ENCODE results near the gene KIF1A.

Gene KIF1A

DNA sequence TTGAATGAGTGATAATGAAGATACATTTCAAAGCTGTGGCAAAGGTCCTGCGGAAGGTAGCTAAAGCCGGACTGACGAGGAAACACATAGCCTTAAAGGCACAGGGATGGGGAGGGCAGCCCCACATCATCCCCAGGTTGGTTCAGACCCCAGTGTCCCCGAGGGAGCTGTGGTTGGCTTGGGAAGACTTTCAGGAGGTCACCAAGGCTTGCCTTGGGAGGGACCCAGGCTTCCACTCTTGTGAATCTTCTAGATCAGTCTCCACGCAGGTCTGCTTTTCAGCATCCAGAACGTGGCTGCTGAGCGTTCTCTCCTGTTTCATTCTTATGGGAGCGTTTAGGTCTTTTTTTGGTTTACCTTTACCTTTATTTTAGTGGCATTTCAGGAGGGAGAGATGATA is 16.8 kb downstream of the KIF1A start:
- DNase-seq (ENCODE audit: low spot score): no peak

DNA sequence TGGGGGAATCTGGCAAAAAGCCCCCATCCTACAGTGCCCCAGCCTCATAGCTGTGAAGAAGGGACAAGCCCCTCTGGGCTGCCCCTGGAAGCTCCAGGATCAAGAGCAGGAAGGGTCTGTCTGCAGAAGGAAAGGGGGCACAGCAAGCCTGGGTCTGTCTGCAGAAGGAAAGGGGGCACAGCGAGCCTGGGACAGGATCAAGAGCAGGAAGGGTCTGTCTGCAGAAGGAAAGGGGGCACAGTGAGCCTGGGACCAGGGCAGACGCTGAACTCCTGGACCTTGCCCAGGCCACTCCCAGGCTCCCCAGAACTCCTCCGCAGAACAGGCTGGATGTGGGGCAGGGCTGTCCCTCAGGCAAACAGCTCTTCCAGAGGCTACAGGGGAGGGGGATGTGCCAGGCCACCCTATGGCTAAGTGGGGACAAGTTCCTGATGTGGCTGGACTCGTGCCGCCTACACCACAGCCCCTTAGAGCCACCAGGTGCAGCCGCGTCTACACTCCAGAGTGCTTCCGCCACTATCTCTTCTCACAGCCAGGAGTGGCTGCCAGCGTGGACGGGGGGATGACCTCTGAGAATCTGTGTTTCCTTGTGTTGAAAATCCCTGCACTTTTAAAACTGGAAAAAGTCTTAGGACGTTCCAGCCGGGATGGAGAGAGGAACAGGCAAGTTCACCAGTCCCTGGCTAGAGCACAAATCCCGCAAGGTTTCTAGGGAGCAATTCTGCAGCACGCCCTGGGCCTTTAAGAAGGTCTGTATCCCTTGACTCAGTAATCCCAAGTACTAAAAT is 20.8 kb downstream of the KIF1A start:
- no peak for DNase-seq (ENCODE audit: low spot score)

DNA sequence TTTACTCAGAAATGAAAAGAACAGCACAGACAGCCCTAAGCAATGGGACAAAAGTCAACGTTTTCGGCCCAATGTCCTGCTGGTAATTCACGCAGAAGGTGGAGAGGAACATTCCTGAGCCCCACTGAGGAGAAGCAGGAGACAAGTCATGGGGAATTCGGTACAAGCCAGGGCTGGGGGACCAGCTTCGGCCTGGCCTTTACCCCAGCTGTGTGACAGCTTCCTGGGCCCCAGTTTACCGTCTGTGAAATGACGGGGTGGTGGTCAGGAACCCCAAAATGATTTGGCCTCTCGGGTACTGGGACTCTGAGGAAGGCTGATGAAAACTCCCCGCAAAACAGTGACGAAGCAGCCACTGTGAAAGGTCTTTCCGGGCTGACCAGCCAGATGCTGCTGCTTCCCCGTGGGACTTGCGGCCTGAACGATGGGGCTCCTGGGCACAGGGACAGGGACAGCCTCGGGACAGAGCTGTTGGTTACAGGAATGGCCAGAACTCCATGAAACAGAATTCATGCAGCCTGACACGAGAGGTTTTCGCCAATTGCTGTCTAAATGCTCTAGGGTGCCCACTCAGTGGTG is 21.6 kb downstream of the KIF1A start:
- no peak for DNase-seq (ENCODE audit: low spot score)

DNA sequence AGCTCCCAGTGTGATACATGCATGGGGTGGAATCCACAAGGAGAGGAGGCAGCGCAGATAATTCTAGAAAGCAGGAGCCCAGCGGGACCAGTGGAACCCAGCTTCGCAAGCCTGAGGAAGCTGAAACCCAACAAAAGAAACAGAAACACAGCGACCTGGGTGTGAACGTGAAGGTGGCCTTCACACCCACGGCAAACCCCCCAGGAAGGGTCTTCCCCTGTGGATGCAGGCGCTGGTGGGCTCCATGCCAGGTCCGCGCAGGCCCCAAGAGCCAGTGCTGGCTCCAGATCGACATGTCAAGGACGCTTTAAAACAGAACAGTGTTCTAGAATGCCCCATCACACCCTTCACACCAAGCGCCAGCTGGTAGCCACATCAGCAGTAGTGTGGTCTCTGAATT is 22.1 kb downstream of the KIF1A start:
- DNase-seq (ENCODE audit: low spot score): no peak

DNA sequence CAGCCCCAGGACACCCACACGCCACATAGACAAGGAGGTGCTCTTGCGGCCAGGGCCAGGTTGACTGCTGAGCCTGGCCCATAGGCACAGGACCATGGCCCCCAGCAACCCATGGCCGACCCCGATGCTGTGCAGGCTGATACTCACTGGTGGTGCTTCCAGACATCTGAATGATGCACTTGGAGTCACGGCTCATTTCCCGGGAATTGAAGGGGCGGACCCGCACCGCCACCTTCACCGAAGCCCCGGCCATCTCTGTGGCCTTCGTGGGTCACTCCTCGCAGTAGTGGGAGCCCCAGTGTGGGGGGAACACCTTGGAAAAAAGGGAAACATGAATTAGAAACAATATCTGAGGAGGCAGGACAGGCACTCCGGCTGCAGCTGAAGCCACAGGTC is 22.5 kb downstream of the KIF1A start:
- no peak for DNase-seq (ENCODE audit: low spot score)

DNA sequence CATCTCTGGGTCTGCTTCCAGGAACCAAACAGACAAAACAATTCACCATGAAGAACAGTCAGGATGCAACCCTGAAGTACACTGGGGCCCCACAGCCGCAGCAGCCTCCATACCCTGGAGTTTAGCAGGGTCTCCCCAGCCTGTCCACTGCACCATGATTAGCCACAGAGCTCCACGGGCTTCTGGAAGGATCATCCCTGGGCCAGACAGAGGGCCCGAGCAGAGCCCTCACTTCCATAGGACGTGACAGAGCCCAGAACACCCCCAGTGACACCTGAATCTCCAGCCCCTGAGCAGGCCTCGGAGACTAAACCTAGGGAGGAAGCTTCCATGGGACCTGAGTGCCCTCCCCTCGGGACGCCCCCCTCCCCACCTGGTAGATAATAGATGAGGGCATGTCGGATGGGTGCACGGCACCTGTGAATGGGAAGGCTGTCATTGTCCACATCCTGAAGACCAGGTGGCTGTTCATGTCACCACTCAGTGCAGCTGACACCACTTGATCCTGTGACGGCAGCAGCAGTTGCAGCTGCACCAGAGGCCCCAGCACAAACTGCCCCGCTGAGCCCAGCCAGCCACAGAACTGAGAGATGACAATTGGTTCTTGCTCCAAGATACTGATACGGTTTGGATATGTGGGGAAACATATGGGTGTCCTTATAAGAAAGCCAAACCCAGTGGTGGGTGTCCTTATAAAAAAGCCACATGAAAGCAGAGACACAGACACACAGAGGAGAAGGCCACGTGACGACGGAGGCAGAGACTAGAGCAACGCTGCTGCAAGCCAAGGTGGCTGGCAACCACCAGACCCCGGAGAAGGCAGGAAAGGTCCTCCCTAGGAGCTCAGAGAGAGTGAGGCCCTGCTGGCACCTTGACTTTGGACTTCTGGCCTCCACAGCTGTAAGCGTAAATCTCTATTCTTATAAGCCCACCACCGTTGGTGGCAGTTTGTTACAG is 23.2 kb downstream of the KIF1A start:
- no peak for DNase-seq (ENCODE audit: low spot score)

DNA sequence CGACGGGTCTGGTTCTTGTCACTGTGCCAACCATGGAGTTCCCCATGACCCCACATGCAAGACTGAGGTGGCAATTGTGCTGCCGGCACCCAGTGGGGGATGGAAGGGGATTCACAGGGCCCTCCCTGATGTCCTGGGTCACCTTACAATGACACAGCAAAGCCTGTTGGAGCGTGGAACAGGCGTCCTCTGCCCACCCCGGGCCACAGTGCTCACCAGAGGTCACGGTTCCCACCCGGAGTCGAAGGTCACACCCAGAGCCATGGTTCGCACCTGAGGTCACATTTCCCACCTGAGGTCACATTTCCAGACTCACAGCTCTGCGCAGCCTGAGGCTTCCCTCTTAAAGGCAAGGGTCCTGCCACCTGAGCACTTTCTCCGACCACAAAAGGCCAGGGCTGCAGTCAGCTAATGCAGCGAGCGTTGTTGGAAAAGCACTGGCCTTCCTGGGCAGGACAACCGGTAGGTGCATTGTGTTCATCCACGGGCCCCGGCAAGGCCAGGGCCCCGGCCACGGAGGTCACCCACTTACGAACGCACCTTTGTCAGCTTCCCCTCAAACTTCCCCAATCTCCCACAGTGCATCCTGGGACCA is 24.0 kb downstream of the KIF1A start:
- DNase-seq (ENCODE audit: low spot score): no peak

DNA sequence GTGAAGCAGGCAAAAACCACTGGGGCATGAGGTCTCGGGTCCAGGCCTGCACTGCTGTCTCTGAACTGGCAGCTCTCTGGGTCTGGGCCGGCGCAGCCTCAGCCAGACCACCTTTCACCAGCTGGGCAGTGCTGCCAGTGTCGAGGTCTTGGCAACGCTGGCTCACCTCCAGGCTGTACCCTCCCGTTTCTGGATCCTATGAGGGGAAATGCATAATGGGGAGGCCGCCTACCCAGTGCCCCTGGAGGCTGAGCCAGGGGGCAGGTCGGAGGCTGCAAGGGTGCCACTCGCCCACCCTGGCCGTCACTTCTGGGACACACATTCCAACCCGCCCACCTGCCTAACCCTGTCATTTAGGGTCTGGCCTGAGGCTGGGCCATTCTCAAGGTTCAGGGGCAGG is 24.6 kb downstream of the KIF1A start:
- DNase-seq (ENCODE audit: low spot score): no peak

DNA sequence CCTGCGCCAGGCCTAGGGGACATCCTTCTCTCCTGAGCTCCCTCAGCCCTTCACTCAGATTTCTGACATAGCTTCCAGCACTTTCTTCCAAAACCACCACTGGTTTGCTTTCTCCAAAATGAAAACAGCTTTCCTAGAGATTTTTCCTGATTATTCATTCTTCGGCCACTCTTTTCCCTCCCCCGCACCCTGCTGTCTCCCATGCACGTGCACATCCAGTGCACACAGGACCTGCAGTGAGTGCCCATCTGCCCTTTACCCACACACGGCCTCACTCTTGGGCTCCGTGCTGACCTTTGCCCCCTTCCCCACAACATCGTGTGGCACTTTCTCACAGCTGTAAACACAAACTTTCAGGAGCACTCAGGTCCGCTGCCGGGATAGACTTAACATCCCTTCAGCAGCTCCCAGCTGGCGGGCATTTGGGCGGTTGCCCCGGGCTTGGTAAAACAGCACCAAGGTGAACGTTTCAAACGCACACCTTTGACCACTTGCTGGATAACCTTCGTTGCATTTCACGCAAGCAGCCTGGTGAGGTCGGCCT is 25.8 kb downstream of the KIF1A start:
- DNase-seq (ENCODE audit: low spot score): no peak

DNA sequence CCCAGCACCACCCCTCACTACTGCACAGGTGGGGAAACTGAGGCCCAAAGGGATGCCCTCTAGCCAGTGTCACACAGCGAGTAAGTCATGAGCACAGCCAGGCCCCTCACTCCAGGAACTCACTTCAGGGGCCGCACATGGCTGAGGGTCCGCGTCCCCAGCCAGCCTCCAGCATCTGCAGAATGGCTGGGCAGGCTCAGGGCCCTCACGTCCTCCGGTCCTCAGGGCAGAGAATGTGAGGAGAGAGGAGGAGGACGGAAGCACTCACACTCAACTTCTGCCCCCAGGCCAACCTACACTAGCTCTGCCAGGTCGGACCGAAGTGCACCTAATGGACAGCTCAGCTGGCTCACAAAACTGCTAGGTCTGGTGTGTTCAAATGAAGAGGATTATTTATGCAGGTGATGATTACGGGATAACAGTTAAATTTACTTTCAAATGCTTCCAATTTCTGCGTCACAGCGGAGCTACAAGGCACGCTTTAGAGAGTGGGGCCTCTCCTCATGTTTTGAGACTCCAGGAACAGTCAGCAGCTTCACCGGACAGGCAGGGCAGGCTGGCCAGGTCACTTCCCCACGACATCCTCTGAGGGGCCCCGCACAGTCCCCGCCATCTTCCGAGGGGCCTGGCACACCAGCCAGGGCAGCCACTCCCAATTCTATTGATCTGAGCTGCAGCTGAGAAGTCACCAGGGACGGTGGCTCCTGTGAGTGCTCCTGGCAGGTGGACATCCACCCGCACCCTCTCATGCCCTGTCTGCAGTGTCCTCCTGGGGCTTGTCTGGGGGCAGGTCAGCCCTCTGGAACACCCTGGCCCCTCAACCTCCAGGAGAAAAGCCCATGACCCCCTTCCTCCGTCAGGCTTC is 26.5 kb downstream of the KIF1A start:
- no peak for DNase-seq (ENCODE audit: low spot score)

DNA sequence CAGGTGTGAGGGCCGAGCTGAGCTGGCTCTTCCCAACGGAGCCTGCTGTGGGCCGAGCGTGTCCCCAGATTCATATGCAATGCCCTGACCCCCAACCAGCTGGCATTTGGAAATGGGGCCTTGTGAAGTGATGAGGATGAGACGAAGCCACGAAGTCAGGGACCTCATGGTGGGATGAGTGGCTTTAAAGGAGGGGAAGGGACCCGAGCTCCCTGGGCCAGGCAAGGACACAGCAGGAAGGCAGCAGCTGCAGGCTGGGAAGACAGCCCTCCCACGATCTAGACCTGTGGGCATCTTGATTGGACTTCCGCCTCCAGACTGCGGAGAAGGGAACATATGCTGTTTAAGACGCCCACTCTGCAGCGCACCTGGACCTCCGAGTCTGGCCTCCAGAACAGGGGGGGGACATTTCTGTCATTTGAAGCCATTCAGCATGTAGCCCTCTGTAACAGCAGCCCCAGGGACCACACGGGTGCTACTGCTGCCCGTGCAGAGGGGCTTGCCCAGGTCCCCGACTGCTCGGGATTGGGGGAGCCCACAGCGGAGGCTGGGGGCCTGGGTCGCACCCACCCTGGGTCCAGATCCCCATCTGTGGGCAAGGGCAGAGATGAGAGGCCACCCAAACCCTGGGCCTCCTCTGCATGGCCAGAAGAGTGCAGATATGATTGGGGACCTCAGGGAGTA is 27.2 kb downstream of the KIF1A start:
- no peak for DNase-seq (ENCODE audit: low spot score)

DNA sequence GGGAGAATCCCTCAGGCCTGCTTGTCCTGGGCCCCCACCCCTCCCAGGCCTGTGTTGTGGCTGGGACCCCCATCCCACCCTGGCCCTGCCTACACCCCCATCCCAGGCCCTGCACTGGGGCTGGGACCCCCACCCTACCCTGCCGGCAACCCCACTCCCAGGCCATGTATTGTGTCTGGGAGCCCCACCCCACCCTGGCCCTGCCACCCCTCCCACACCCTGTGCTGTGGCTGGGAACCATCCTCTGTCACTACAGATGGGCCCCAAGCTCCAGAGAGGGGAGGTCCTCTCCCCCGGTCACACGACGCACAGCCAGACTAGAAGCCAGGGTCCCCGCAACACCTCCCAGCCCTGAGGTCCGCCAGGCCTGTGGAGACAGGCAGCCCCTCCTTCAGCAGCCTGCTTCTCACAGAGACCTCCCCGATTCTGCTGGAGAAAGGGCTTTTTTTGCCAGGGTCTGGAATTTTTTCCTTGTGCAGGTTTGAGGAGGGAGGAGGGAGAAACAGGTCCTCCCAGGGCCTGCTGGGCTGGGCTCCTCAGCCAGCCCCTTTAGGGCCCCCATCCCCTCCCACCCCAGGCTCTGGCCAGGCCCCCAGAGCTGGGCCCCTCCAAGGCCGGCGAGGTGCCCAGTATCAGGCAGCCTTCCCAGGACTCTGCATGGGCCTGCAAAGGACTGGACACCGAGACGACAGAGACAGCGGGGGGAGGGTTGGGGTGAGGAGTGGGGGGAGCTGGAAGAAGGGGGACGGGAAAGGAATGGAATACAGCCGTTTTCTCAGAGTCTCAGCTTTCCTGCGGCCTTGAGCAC is 28.0 kb downstream of the KIF1A start:
- peak; percentile 66 for DNase-seq (ENCODE audit: low spot score)

DNA sequence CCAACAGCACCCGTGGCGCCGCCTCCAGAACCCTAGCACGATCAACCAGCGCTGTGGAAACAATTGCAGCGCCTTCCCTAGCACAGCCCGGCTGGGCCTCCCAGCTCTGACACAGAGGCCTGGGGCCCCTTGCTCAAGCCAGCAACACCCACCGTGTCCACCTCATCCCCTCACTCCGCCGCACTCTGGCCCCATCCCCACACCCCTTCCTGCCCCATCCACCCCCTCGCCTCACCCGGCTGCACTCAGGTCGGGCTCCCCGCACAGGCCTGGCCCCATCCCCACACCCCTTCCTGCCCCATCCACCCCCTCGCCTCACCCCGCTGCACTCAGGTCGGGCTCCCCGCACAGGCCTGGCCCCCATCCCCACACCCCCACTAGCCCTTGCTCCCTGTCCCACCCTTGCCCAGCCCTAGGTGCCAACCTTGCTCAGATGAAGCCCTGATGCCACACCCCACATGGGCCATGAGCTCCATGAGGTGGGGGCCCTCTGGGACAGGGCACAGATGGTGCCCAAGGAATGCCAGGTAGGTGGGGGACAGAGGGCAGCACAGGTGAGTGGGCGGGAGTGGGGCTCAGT is 28.7 kb downstream of the KIF1A start:
- no peak for DNase-seq (ENCODE audit: low spot score)

DNA sequence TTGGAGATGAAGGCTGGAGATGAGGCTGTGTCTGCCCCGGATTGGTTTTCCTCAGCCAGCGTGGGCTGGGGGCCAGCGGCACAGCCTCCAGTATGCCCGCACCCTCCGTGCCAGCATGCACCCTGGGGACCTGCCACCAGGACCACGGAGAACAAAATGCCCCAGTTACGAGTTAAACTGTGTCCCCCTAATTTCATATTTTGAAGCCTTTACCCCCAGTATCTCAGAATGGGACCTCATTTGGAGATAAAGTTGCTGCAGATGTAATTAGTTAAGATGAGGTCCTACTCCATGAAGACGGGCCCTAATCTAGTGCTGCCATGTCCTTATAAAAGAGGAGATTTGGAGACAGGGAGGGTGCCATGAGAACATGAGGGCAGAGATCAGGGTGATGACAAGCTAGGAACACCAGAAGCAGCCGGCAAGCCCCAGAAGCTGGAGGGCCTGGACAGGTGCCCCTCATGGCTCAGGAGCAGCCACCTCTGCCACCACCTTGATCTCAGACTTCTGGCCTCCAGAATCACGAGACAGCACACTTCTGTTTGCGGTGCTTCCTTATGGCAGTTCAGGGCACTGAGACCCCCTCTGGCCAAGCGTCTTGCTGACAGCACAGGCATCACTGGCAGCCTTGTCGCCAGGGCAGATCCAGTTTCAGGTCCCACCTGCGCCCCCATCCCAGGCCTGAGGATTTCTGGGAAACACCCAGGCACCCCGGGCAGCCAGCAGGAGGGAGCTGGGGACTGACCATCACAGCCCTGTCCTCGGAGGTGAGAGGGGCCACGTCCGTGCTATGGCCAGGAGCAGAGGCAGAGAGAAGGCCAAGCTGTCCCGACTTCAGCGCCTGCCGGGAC is 29.4 kb downstream of the KIF1A start:
- DNase-seq (ENCODE audit: low spot score): no peak

DNA sequence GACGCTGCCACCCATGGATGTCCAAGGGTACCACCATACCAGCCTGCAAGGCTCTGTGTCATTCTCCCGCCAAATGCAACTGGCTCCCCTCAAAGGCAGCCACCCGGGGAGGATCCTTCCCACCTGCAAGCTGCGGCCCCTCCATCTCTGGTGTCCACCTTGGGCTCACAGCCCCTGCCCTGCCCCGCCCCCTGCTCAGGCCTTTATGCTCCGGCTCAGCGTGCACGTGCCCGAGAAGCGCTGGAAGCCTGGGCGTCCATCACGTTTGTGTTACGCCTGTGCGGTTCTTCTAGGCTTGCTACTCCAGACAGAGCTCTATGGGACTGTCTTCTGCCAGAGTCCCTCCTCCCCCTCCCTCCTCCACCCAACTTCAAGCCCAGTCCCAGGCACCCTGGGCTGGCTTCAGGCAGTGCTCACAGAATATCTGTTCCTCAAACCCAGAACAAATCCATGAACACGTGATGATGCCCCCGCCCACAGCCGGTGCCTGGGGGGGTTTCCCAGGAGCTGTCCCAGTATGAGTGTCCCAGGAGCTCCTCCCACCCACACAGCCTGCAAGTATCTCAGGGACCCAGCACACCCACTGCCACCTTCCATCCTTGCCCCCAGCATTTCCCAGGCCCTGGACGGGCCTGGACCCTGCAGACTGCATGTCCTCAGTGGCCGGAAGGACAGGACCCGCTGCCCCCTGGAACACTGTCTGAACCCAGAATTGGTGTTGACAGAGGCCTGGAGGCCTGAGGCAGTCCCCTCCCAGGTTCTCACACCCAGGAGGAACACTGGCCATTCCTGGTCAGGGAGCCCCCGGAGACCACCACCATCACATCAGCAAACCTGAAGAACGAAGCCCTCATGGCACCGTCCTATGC is 30.3 kb downstream of the KIF1A start:
- DNase-seq (ENCODE audit: low spot score): no peak

DNA sequence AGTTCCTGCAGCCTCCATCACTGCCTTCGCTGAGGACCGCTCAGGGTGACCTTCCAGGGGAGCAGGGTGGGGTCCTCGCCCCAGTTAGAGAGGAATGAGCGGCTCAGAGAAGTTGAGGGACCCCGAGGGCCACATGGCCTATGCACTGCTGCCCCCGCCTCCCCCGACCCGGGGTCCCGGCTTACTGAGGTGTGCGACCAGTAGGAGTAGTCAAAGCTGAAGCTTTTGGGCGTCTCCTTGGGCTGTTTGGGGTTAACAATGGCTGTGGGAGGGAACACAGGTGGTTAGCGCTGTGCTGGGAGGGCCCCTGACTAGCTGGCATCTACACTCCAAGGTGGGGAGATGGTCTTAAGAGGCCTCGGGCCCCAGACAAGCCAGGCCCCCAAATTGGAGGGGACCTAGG is 31.0 kb downstream of the KIF1A start:
- no peak for DNase-seq (ENCODE audit: low spot score)

DNA sequence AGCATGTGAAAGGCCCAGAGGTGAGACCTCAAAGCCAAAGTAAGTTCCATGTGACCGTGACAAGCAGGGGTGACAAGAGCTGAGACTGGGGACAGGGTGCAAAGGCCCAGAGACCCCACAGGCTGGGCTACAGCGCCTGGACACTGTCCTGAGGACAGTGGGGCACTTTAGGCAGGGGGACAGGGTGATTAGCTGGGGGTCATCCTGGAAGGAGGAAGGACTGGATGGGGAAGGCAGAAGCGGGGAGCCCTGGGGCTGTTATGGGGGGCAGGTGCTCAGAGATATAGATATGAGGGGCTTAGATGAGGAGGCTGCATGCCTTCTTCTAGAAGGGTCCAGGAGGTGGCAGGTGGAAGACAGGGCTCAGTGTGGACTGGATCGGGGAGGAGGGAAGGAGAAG is 31.5 kb downstream of the KIF1A start:
- DNase-seq (ENCODE audit: low spot score): no peak

Measured in putamen (tissue), 1 donor.